VCaP (cell line): Measurements from ENCODE around the gene PLP1.
"Not testable (repeated sequence)": the region's sequence is repeated elsewhere in the genome, so short reads cannot be mapped to it uniquely, and the experiment has no call there.

ENCODE experiments used
- H3K27ac ChIP-seq: fragments of 450-650 bp; 2 replicates; pipeline ENCODE4 v1.5.1; 2017
- CTCF ChIP-seq: fragments of 450-650 bp; conservative IDR thresholded peaks from 2 replicates; pipeline ENCODE4 v1.5.1; 2017; ENCODE audit warnings: mild to moderate bottlenecking, moderate library complexity

Gene PLP1

DNA sequence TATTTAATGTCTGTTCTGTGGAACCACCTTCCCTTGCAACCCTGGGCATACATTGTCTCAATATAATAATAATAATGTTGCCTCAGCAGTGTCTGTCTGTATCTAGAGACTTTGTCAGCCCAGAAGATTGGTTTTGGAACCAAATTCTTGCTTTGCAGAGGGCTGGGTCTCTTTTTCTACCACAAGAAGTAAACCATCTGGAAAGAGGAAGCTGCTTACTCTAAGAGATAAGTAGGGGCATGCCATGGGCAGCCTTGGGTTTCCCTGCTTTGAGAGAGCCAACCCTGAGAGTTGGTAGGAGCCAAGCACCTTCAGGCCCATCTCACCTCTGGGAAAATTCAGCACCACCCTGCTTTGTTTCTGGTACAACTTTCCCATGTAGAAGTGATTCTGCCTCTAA lies 38.9 kb upstream of the PLP1 start:
- no peak overlapping the region for H3K27ac ChIP-seq
- TF ChIP-seq CTCF = no peak

DNA sequence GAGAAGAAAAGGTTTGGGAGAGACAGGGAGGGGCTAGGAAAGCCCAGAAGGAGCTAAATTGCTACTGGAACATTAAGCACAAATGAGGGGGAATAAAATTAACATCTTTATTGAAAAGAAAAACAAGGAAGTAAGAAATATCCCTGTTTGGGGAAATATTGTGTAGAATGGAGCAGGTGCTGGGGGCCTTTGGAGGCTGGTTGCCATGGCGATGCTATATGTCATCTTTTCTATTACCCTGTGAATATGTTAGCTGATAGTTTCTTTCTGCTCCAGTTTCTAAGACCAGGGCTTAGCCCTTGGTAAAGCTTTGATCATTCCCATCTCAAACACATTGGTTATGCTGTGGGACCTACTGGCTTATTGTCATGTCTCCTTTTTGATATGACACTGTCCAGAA lies 37.2 kb upstream of the PLP1 start:
- H3K27ac ChIP-seq = no peak overlapping the region
- no peak for TF ChIP-seq CTCF

DNA sequence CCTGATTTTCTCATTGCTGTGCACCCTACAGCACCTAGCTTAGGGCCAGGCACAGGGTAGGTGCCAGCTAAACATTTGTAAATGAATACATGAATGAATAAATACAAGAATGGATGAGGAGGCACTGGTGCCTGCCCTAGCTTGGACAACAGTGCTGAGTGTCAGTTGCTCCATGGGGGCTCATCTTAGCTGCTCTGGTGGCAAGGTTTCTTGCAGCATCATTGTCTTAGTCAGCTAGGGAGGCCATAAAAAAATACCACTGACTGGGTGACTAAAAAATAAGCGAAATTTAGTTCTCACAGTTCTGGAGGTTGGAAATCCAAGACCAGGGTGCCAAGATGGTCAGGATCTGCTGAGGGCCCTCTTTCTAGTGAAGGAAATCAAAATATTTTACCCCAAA lies 34.8 kb upstream of the PLP1 start:
- no peak for TF ChIP-seq CTCF
- no peak overlapping the region for H3K27ac ChIP-seq

DNA sequence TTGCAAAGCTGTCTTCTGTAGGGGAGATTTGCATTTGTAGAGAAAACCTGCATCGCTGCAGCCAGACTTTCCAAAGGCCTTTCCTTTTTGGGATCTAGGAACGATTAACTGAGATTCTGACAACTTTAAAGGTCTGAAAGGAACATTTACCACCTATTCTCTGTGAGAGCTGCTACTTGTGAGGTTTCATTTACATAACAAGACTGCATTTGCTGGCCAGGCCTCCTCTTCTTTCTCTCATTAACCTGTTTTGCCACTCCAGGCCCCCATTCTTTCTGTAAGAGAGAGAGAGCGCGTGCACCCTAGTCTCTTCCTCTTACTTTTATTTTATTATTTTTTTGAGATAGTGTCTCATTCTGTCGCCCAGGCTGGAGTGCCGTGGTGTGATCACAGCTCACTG lies 34.3 kb upstream of the PLP1 start:
- no peak overlapping the region for H3K27ac ChIP-seq
- no peak for TF ChIP-seq CTCF

- no peak overlapping the region for H3K27ac ChIP-seq
- no peak for TF ChIP-seq CTCF
These were observed 29.5 kb upstream of the PLP1 start for GRCh38 chrX:103747163-103747562.

DNA sequence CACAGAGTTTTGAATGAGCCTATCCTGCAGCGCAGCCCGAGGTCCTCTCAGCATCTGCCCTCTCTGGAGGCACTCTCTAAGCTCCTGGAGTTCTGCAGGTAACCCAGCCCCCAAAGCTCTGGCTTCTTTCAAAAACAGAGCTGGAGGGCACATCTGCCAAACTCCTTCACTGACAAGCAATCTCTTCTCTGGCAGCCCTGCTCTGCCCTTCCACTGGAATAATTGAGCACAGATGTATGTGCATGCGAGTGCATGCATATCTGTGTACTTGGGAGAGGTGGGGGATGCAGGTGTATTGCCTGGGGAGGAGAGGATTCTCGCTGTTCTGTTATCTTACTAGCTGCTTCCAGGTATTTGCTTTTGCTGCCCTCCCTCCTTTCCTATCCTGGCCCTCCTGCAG lies 22.2 kb upstream of the PLP1 start:
- TF ChIP-seq CTCF = no peak
- no peak overlapping the region for H3K27ac ChIP-seq

DNA sequence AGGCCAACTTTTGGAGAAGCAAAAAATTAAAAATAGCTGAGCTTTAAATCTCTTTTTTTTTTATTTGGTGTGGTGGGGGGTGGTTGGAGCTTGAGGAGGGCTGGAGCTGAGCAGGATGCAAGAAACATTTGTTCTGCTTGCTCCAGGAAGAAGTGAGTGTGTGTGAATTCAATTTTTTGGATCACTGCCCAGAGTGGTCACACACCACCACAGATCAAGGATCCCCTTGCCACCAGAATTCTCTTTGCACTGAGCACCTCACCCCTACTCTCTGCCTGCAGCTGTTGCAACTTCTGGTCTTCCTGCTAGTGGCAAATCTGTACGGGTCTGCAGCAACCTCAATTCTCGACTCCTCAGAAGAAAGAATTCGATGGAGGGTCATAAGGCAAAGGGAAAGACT lies 19.9 kb upstream of the PLP1 start:
- no peak for TF ChIP-seq CTCF
- H3K27ac ChIP-seq = no peak overlapping the region

DNA sequence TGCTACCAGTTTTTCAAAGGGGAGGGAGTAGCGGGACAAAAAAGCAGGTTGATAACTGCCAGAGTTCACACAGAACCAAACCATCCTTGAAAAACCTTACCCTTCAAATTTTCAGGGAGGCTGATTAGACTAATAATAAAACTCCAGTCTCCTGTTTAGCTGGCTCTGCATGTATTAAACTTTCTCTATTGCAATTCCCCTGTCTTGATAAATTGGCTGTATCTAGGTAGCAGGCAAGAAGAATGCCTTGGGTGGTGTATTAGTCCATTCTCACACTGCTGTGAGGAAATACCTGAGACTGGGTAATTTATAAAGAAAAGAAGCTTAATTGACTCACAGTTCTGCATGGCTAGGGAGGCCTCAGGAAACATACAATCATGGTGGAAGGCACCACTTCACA lies 18.1 kb upstream of the PLP1 start:
- TF ChIP-seq CTCF = no peak
- no peak overlapping the region for H3K27ac ChIP-seq

DNA sequence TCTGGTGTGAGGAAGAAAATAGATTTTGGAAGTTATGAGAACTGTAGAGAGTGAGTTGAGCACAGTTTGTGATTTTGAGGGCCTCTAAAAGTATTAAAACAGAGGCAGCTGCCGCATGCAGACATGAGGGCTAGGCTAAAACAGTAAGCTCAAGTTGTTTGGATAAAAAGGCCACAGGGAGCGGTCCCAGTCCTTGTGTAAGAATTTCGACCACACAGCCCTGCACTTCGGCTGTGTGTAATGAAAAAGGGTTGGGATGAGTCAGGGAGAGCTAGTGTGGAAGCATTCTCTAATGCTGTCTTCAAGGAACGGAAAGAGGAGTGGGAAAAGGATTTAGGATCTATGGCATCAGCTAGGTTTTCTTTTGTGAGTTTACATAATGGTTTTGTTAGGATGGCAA lies 13.1 kb upstream of the PLP1 start:
- not testable (repeated sequence) for H3K27ac ChIP-seq

DNA sequence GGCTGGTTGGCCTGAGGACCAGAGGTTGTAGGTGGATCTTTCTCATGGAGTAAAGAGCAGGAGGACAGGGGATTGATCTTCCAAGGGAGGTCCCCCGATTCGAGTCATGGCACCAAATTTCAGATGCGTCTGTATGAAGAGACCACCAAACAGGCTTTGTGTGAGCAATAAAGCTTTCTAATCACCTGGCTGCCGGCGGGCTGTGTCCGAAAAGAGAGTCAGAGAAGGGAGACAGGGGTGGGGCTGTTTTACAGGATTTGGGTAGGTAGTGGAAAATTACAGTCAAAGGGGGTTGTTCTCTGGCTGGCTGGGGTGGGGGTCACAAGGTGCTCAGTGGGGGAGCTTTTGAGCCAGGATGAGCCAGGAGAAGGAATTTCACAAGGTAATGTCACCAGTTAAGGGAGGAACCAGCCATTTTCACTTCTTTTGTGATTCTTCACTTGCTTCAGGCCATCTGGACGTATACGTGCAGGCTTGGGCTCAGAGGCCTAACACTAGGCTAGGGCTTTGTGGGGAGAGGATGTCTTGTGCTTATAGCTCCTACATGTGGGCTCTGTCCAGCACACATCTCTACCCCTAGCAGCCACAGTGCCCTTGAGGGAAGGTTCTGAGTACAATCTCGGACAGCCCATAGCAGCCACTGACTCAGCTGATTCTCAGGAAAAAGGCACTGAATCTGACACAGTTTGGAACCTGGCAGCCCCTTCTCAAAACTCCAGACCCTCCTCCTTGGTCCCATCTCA lies 9.7 kb upstream of the PLP1 start:
- not testable (repeated sequence) for H3K27ac ChIP-seq
